Measurements from ENCODE around the gene EPO.
A peak's percentile ranks its signal among the peaks of the same experiment; 100 is the strongest.

Gene EPO

DNA sequence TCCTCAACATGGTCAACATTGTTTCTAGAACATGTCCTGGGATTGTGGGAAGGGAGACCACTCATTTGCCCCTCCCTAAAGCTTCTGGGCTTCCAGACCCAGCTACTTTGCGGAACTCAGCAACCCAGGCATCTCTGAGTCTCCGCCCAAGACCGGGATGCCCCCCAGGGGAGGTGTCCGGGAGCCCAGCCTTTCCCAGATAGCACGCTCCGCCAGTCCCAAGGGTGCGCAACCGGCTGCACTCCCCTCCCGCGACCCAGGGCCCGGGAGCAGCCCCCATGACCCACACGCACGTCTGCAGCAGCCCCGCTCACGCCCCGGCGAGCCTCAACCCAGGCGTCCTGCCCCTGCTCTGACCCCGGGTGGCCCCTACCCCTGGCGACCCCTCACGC is at the start of gene EPO:
EPO (plus strand) TSS at position 190 of the 392 bp plus-strand sequence. CDS start 513 bp downstream, outside the sequence.
- no peak for DNase-seq (ENCODE audit: low read depth, low spot score)

DNA sequence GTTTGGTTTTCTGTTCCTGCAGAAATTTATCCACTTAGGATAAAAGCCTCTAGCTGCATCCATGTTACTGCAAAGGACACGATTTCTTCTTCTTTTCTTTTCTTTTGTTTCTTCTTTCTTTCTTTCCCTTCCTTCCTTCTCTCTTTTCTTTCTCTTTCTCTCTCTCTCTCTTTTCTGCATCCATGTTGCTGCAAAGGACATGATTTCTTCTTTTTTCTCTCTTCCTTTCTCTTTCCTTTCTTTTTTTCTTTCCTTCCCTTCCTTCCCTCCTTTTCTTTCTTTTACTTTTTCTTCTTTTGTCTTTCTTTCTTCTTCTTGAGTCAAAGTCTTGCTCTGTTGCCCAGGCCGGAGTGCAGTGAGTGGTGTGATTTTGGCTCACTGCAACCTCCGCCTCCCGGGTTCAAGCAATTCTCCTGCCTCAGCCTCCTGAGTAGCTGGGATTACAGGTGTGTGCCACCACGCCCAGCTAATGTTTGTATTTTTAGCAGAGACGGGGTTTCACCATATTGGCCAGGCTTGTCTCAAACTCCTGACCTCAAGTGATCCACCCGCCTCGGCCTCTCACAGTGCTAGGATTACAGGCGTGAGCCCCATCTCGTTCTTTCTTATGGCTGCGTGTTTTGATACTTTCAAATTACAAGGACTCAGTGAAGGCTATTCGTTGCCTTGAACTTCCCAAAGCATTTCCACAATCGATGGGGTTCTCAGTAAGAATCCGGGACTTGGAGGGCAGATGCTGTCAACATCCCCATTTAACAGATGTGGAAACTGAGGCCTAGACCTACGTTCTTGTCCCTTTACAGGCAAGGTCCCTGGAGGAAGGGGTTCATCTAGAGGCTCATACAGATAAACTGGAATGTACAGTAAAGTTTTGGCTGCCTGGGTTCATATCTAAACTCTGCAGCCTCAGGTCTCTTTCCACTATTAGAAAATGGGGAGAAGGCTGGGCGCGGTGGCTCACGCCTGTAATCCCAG is 48.6 kb upstream of the EPO start:
- no peak for DNase-seq (ENCODE audit: low read depth, low spot score)

DNA sequence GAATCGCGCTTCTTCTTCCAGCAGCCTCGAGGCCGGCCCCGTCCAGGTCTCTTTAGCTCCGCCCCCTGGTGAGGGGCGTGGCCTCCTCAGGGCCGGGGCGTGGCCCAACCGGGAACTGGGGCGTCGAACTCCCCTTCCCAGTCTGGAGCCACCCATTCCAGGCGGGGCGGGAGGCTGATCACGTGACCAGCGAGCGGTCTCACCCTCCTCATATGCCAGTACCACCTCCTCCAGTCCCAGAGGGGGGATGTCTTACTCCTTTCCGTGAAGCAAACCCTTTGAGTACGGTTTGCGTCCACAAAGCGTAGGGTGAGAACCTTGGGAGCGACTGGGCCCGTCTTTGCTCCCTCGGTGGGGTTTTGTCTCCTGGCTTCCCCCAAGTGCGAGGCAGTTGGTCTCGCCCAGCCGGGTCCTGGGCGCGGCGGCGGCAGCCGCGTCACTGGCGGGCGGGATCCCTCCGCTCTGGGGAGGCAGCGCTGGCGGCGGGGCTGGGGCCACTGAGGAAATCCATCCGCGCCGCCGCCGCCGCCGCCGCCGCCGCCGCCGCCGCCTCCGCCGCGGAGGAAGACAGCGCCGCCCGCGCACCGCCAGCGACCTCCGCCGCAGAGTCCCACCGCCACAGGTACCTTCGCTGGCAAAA is 46.8 kb upstream of the EPO start, which contains the start of gene GNB2:
GNB2 (plus strand) TSS at position 439 of the 640 bp plus-strand sequence. CDS start 2,526 bp downstream, outside the sequence.
- peak; percentile 93 for DNase-seq (ENCODE audit: low read depth, low spot score)

DNA sequence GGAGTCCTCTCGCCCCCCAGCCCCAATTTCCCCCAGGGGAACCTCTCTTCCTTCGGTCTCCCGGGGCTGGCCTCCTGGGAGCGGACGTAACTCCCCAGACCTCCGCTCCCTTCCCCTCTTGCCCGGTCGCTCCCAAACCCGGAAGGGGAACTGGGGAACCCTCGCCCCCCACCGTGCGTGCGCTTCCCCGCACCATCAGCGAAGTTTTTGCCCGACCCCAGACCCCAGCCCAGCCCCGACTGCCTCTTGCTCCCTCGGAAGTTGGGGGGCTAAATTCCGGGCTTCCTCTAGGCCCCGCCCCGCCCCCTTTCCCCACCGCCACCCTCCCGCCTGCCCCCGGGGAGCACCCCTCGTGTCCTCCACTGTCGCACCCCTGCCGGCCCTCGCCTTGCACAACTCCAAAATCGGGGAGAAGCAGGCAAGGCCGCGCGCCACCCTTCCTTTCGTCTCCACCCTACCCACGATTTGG is 46.3 kb upstream of the EPO start:
- no peak for DNase-seq (ENCODE audit: low read depth, low spot score)

DNA sequence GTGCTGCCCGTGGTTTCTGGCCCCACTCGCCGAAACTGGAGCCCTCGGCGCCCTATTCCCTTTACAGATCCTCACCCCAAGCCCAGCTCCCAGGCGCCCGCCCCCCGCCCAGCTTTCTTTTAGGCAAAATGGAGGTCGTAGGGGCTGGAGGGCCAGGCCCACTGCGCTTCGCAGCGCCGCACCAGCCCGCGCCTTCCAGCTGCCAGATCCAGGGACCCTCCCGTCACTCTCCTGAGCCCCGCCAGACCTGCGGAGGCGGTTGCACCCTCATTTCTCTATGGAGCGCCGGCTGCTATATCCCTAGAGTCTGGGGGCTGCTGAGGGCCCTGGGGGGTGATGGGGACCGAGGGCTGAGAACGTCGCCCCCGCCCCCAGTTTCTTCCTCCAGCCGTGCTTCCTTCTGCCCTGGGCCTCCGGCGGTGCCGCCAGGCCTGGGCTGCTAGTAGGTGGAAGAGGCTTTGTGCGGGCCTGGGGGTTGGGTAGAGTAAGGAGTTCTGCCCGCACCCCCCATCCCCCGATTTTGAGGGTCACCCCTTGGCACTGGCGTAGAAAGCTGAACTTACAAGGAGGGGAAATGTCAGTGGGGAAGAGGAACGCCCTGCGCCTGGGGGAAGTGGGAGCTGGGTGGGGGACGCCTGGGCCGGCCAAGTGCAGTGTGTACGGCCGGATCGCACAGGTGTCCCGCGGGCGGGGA is 45.7 kb upstream of the EPO start:
- DNase-seq (ENCODE audit: low read depth, low spot score) = no peak

DNA sequence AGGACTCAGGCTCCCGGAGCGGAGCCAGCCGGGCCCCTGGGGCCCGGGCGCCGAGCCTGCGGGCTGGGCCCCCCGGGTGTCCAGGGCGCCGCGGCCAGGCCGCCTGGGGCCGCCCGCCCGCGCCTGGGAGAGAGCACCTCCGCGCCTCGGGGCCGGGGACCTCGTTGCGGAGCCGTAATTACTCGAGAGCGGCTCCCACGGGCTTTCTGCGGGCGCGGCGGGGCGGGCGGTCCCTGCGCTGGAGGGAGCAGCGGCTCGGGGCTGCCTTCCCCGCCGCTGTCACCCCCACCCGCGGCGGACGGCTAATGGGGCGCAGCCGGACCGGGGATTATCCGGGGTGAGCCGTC is 45.2 kb upstream of the EPO start:
- DNase-seq (ENCODE audit: low read depth, low spot score) = no peak

DNA sequence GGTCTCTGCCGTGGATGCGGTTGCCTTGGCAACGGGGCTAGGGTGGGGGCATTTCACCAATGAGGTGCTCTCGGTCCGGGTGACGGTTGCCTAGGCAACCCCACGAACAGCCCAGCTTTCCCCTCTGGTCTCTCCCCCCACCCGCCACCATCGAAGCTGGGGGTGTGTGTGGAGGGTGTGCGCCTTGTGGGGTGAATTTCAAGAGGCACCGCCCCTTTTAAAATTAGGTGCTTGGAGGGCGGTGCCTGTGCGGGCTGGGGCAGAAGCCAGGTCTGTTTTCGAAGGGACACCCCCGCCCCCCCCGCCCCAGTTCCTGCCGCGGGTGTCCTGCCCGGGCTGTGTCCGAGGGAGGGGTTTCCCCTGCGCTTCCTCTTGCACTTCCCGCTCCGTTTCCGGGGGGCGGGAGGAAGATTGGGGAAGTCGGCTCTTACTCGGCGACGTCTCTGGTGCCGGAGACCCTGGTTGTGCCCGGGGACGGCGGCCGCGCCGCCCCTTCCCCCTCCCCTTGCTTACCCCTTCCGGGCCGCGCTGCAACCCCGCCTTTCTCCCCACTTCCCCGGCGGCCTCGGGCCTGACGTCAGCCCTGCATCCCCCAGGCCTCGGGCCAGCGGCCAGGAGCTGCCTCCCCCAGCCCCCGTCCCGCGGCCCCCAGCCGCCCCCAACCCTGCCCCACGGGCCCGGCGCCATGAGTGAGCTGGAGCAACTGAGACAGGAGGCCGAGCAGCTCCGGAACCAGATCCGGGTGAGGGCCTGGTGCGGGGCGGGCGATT is 44.5 kb upstream of the EPO start:
- DNase-seq (ENCODE audit: low read depth, low spot score) = peak; percentile 76

DNA sequence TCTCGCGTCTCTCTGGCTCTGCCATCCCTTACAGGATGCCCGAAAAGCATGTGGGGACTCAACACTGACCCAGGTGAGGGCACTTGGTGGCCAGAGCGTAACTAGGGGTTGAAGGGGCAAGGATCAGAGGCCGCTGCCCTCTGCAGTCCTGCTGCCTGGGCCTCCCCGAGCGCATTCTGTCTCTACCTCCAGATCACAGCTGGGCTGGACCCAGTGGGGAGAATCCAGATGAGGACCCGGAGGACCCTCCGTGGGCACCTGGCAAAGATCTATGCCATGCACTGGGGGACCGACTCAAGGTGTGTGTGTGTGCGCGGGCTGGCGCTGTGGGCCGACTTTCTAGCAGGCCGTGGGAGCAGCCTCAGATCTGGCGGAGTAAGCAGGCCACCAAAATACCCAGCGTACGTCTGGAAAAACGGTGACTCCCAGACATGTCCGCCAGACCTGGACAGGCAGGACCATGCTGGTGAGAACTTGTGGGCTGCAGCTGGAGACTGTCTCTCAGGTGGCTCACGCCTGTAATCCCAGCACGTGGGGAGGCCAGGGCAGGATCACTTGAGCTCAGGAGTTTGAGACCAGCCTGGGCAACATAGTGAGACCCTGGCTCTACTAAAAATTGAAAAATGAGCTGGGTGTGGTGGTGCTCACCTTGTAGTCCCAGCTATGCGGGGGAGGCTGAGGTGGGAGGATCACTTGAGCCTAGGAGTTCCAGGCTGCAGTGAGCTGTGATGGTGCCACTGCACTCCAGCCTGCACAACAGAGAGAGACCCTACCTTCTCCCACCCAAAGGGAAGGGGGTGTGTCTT is 43.6 kb upstream of the EPO start:
- no peak for DNase-seq (ENCODE audit: low read depth, low spot score)

DNA sequence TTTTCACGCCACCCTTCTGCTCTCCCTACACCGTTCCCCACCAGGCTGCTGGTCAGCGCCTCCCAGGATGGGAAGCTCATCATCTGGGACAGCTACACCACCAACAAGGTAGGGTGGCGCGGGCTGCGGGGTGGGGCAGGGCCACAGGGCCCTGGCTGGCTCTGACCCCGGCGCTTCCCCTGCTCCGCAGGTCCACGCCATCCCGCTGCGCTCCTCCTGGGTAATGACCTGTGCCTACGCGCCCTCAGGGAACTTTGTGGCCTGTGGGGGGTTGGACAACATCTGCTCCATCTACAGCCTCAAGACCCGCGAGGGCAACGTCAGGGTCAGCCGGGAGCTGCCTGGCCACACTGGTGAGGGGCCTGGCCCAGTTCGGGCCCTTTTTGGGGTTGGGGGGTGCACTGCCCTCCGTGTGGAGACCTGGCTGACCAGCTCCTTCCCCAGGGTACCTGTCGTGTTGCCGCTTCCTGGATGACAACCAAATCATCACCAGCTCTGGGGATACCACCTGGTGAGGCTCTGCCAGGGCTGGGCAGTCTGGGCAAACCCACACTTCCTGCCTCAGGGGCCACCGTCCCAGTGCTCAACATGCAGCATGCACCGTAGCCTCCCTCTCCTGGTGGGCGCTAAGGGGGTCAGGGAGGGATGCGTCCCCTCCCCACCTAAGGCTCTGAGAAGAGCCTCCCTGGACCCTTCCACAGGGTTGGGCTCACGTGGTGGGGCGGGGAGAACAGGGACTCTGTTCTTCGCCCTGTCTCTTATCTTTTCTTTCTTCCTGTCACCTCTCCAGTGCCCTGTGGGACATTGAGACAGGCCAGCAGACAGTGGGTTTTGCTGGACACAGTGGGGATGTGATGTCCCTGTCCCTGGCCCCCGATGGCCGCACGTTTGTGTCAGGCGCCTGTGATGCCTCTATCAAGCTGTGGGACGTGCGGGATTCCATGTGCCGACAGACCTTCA is 42.7 kb upstream of the EPO start:
- DNase-seq (ENCODE audit: low read depth, low spot score) = no peak

DNA sequence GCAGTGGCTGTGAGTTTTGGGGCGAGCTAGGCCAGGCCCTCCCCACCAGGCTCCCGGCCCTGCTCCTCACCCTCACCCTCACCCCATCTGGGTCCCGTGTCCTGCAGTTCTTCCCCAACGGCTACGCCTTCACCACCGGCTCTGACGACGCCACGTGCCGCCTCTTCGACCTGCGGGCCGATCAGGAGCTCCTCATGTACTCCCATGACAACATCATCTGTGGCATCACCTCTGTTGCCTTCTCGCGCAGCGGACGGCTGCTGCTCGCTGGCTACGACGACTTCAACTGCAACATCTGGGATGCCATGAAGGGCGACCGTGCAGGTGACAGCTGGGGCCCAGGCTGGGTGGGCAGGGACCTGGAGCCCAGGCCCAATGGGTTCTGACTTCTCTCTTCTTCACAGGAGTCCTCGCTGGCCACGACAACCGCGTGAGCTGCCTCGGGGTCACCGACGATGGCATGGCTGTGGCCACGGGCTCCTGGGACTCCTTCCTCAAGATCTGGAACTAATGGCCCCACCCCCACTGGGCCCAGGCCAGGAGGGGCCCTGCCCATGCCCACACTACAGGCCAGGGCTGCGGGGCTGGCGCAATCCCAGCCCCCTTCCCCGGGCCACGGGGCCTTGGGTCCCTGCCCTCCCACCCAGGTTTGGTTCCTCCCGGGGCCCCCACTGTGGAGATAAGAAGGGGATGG is 41.8 kb upstream of the EPO start:
- DNase-seq (ENCODE audit: low read depth, low spot score) = no peak

DNA sequence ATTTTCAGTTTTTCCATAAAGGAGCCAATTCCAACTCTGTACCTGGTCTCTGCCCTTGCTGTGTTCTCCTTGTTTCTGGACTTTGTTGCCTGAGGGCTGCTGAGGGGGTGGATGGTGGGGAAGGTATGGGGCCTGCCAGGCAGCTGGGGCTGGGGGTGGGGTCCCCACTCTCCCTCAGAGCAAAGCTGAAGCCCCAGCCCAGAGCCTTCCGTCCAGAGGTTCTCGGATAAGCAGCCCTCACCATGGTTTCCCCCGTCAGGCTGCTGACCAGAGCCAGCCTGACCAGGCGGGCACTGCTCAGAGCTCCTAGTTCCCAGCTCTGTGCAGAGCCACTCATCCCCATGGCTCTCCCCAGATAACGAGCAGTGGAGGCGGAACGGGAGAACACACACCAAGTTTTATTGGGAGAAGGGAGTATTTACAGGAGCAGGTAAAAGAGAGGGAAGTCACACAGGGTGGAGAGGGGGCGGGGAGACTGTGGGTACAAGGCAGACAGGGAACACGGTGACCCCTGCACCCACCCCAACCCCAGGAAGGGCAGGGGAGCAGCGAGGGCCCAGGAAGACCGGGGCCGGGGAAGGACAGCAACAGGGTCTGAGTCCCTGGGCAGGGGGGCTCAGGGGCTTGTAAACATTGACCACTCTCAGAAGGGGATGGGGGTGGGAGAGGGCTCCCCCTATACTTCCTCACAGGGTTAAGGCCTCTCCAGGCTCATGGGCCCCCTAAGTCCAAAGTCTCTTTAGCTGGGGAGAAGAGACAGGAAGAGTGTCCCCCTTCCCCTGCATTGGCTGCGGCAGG is 40.9 kb upstream of the EPO start:
- DNase-seq (ENCODE audit: low read depth, low spot score) = no peak

DNA sequence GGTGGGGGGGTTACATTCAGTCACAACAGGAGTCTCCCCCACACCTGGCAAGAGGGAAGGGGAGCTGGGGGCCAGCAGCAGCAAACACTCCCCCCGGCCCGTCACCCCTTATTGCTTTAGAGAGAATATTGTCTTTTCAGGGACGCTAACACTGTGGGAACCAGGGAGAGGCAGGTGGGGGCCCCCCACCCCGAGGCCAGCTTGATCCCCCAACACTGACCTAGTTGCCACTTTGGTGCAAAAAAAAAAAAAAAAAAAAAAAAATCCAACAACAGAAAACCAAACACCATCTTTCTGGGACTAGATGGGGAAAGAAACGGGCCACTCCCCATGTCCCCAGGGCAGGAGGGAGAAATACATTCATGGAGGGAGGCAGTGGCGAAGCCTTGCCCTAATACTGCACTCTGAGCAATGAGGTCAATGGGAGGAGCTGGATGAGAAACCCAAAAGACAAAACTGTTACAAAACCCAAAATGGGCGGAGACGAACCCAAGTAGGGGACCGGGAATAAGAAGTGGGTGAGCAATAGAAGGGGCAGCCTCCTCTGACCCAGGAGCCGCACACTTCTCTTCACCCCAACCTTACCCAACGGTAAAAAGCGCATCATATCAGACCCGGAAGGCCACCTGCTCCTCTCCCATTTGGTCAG is 40.2 kb upstream of the EPO start:
- DNase-seq (ENCODE audit: low read depth, low spot score) = no peak

DNA sequence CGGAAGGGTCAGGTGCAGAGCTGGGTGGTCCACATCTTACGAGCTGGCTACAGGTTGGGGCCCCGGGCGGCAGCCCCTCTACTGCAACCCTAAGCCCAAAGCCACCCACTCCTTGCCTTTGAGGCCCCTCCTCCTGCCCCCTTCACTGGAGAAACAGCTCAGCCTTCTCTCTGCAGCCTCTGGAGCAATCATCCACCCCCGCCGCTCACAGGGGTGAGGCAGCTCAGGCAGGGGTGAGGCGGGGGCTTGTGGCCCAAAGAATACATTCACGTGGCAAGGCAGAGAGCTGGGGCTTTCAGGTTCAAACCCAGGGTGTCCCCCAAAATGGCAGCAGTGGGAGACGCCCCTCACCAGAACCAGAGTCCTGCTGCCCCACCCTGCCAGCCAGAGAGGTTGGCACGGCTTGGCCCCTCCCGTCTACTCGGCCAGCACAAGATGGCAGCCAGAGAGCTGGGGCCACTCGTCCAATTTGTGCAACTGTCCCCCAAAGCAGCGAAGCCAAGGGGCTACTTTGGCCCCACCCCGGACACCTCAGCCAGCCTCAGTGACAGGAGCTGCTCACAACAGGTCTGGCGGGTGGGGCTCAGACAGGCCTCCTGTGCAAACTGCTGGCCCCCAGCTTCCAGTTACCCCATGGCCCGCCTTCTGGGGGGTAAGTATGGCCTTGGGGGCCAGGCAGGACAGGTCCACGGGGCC is 39.5 kb upstream of the EPO start:
- DNase-seq (ENCODE audit: low read depth, low spot score) = no peak

DNA sequence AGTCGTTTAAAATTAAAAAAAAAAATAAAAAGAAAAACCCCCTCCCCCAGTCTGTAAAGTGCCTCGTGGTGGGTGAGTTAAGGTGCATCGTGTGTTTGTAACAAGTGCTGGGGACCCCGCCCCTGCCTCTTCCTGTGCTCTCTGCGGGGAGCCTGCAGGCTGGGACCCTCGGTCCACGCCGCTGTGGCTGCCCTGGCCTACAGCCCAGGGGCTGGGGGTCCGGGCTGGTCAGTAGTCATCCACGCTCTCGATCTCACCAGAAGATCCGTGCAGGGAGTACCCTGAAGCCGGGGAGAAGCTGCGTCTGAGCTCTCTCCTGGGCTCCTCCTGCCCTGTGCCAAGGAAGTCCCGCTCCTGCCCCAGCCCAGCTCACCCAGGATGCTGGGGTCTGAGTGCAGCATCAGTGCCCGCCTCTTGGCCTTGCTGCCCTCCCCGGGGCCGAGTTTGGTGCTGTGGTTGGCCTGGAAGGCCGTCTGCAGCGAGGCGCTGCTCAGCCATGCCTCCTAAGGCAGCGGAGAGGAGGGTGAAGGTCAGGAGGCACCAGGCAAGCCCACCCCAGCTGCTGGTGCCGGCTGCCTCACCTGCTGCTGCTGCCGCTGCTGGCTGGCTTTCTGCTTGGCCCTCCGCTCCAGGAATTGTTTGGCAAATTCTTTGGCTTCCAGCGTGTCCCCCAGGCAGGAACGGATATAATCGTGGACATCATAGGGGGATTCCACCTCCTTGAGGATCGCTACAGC is 38.6 kb upstream of the EPO start:
- DNase-seq (ENCODE audit: low read depth, low spot score) = no peak

DNA sequence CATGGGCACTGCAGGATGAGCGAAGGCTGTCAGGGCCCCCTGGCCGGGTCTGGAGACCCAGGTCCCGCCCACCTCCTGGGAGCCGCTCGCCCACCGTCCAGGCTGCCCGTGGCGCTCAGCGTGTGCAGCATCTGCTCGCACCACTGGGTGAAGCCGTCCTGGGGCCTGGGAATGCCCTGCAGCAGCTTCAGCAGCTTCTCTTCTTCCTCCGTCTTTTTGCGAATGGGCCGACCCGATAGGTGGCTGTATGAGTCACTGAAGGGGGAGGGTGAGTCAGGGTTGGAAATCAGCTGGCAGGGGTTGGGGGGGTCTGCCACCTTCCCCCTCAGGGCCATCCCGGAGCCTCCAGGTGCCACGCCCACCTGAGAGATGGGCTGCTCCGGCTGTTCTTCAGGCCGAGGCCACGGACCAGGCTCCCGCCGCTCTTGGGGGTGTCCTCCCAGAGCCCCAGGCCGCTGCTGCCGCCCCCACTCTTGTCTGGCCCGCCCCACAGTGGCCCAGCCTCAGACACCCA is 38.0 kb upstream of the EPO start:
- DNase-seq (ENCODE audit: low read depth, low spot score) = no peak
